Measurements from ENCODE around the gene HOXC6. TPM values are rescaled to one million over a fixed set of nuclear protein-coding genes. Genes with fewer than 3 reads are reported as not detected.

HOXC6 gene
- total and polyA plus RNA-seq, 2 of the 13 experiments (the other 11 are each of a cell fraction or from before 2014, with no cell fraction given) = not detected

DNA sequence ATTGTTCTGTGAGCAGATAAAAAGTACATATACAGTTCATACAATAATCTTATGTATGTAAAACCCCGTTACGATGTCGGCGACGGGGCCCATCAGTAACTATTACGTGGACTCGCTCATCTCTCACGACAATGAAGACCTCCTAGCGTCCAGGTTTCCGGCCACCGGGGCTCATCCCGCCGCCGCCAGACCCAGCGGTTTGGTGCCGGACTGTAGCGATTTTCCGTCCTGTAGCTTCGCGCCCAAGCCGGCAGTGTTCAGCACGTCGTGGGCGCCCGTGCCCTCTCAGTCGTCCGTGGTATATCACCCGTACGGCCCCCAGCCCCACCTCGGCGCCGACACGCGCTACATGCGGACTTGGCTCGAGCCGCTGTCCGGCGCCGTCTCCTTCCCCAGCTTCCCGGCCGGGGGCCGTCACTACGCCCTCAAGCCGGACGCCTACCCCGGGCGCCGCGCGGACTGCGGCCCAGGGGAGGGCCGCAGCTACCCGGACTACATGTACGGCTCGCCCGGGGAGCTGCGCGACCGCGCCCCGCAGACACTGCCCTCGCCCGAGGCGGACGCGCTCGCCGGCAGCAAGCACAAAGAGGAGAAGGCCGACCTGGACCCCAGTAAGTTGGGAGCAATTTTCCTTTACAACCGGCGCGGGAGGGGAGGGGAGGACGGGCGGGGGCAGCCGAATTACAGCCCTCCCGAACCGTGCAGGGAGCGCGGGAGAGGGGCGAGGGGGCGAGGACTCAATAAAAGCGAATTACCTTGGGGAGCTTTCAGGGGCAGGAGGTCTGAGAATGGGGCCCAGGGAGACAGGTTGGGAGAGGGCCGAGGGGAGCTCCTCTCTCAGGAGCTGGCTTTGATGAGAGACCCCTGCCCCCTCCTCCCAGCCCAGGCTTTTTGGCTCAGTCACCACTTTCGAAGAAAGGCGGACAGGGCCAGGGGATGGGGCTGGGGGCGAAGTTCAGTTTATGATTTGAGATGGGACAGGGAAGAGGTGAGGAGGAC, 27.8 kb upstream of the HOXC6 start, which contains the start of gene HOXC9 (continued):
- TF ChIP-seq ZNF563 (CRISPR knock-in tag; IDR thresholded peaks at IDR 0.05) (peak; percentile 79; the same call in 1 of the 2 replicates), FOXJ3 (CRISPR knock-in tag; IDR thresholded peaks at IDR 0.05; ENCODE audit: borderline replicate concordance) (no peak), HDAC2 (CRISPR knock-in tag; IDR thresholded peaks at IDR 0.05) (no peak), GPN1 (CRISPR knock-in tag; IDR thresholded peaks at IDR 0.05; ENCODE audit: borderline replicate concordance) (no peak), TRIM24 (CRISPR knock-in tag; IDR thresholded peaks at IDR 0.05) (no peak), HNRNPL (IDR thresholded peaks at IDR 0.05; ENCODE audit: low read depth, low read length) (no peak), AKAP8 (CRISPR knock-in tag; IDR thresholded peaks at IDR 0.05) (no peak), ZNF775 (CRISPR knock-in tag; IDR thresholded peaks at IDR 0.05; ENCODE audit: borderline replicate concordance) (no peak), ZNF777 (CRISPR knock-in tag; IDR thresholded peaks at IDR 0.05) (peak; percentile 77), TAF1 (CRISPR knock-in tag; IDR thresholded peaks at IDR 0.05) (peak; percentile 32; the same call in 1 of the 2 replicates), RFX3 (CRISPR knock-in tag; IDR thresholded peaks at IDR 0.05) (no peak), ZNF703 (CRISPR knock-in tag; IDR thresholded peaks at IDR 0.05; ENCODE audit: borderline replicate concordance) (no peak), KLF6 (CRISPR knock-in tag; IDR thresholded peaks at IDR 0.05) (no peak), MED1 (CRISPR knock-in tag; IDR thresholded peaks at IDR 0.05) (0 out of 2 replicates have a peak, but pooled peaks have one; percentile 20), EEA1 (CRISPR knock-in tag; IDR thresholded peaks at IDR 0.05; ENCODE audit: borderline replicate concordance) (peak; percentile 64), ZBTB42 (CRISPR knock-in tag; IDR thresholded peaks at IDR 0.05) (no peak), GZF1 (CRISPR knock-in tag; IDR thresholded peaks at IDR 0.05) (no peak), ZNF460 (CRISPR knock-in tag; IDR thresholded peaks at IDR 0.05; ENCODE audit: borderline replicate concordance) (no peak), NFKB2 (CRISPR knock-in tag; IDR thresholded peaks at IDR 0.05; ENCODE audit: borderline replicate concordance) (no peak; the same call in 1 of the 2 replicates)
- TF ChIP-seq, protein P1, sequence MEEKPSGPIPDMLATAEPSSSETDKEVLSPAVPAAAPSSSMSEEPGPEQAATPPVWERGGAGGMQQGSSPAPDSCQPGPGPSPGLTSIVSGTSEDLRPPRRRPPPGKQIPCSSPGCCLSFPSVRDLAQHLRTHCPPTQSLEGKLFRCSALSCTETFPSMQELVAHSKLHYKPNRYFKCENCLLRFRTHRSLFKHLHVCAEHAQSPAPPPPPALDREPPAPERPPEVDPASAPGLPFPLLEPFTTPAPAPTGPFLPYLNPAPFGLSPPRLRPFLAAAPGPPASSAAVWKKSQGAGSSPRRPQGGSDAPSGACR (CRISPR knock-in tag; IDR thresholded peaks at IDR 0.05) = no peak
- TF ChIP-seq, protein P2, sequence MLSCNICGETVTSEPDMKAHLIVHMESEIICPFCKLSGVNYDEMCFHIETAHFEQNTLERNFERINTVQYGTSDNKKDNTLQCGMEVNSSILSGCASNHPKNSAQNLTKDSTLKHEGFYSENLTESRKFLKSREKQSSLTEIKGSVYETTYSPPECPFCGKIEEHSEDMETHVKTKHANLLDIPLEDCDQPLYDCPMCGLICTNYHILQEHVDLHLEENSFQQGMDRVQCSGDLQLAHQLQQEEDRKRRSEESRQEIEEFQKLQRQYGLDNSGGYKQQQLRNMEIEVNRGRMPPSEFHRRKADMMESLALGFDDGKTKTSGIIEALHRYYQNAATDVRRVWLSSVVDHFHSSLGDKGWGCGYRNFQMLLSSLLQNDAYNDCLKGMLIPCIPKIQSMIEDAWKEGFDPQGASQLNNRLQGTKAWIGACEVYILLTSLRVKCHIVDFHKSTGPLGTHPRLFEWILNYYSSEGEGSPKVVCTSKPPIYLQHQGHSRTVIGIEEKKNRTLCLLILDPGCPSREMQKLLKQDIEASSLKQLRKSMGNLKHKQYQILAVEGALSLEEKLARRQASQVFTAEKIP (CRISPR knock-in tag; IDR thresholded peaks at IDR 0.05; ENCODE audit: borderline replicate concordance) = no peak
- TF ChIP-seq, protein P3, sequence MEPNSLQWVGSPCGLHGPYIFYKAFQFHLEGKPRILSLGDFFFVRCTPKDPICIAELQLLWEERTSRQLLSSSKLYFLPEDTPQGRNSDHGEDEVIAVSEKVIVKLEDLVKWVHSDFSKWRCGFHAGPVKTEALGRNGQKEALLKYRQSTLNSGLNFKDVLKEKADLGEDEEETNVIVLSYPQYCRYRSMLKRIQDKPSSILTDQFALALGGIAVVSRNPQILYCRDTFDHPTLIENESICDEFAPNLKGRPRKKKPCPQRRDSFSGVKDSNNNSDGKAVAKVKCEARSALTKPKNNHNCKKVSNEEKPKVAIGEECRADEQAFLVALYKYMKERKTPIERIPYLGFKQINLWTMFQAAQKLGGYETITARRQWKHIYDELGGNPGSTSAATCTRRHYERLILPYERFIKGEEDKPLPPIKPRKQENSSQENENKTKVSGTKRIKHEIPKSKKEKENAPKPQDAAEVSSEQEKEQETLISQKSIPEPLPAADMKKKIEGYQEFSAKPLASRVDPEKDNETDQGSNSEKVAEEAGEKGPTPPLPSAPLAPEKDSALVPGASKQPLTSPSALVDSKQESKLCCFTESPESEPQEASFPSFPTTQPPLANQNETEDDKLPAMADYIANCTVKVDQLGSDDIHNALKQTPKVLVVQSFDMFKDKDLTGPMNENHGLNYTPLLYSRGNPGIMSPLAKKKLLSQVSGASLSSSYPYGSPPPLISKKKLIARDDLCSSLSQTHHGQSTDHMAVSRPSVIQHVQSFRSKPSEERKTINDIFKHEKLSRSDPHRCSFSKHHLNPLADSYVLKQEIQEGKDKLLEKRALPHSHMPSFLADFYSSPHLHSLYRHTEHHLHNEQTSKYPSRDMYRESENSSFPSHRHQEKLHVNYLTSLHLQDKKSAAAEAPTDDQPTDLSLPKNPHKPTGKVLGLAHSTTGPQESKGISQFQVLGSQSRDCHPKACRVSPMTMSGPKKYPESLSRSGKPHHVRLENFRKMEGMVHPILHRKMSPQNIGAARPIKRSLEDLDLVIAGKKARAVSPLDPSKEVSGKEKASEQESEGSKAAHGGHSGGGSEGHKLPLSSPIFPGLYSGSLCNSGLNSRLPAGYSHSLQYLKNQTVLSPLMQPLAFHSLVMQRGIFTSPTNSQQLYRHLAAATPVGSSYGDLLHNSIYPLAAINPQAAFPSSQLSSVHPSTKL (CRISPR knock-in tag; IDR thresholded peaks at IDR 0.05) = no peak

Data from HepG2 (cell line).